Astrocyte (in vitro differentiated cells and primary cell): ENCODE measurements around the gene ATP10D. TPM values are rescaled to one million over a fixed set of nuclear protein-coding genes. Genes with fewer than 3 reads are reported as not detected.
"Not testable (repeated sequence)": the region's sequence is repeated elsewhere in the genome, so short reads cannot be mapped to it uniquely, and the experiment has no call there.

Source experiments
- DNase-seq: peaks from one replicate; pipeline ENCODE4 v3.0.0-alpha.2; 2010; ENCODE audit warnings: low read depth
- FAIRE-seq: peaks from 2 replicates; lab custom pipeline; 2011; peaks lifted over from hg19 to GRCh38; lab: Jason Lieb, UNC
- H2AFZ ChIP-seq: 2 replicates; pipeline ENCODE4 v1.6.0; 2012; ENCODE audit warnings: low read depth, low read length, inconsistent platforms
- H3K27ac ChIP-seq: 2 replicates; pipeline ENCODE4 v1.5.1; 2011; ENCODE audit warnings: low read depth, low read length, inconsistent platforms
- H3K27me3 ChIP-seq: 2 replicates; pipeline ENCODE4 v1.6.0; 2011; ENCODE audit warnings: low read length, inconsistent platforms; ENCODE audit not compliant: insufficient read depth
- H3K36me3 ChIP-seq: 2 replicates; pipeline ENCODE4 v1.5.1; 2011; ENCODE audit warnings: low read length, inconsistent platforms; ENCODE audit not compliant: insufficient read depth
- H3K4me1 ChIP-seq: 2 replicates; pipeline ENCODE4 v1.5.1; 2011; ENCODE audit warnings: low read length, inconsistent platforms; ENCODE audit not compliant: insufficient read depth
- H3K4me2 ChIP-seq: 2 replicates; pipeline ENCODE4 v1.6.0; 2012; ENCODE audit warnings: low read length, inconsistent platforms
- H3K4me3 ChIP-seq: 2 replicates; pipeline ENCODE4 v1.5.1; 2011; ENCODE audit warnings: low read depth, mild to moderate bottlenecking, low read length, inconsistent platforms; ENCODE audit not compliant: insufficient read depth
- H3K79me2 ChIP-seq: 2 replicates; pipeline ENCODE4 v1.6.0; 2012; ENCODE audit warnings: mild to moderate bottlenecking, low read length, inconsistent platforms; ENCODE audit not compliant: insufficient read depth
- H3K9ac ChIP-seq: 2 replicates; pipeline ENCODE4 v1.6.0; 2012; ENCODE audit warnings: mild to moderate bottlenecking, low read length, inconsistent platforms
- H3K9me3 ChIP-seq: 2 replicates; pipeline ENCODE4 v1.5.1; 2012; ENCODE audit warnings: low read depth, mild to moderate bottlenecking, low read length, inconsistent platforms; ENCODE audit not compliant: insufficient read depth
- H4K20me1 ChIP-seq: 2 replicates; pipeline ENCODE4 v1.6.0; 2012; ENCODE audit warnings: low read length, inconsistent platforms; ENCODE audit not compliant: insufficient read depth
- H3K27ac Mint-ChIP-seq: one replicate; pipeline ENCODE4 v1.8.0; 2021; ENCODE audit warnings: mild to moderate bottlenecking, mixed read lengths; ENCODE audit not compliant: unreplicated experiment
- H3K27me3 Mint-ChIP-seq: one replicate; pipeline ENCODE4 v1.8.0; 2021; ENCODE audit warnings: low read depth, mixed read lengths; ENCODE audit not compliant: unreplicated experiment
- H3K36me3 Mint-ChIP-seq: one replicate; pipeline ENCODE4 v1.8.0; 2021; ENCODE audit warnings: low read depth, mixed read lengths; ENCODE audit not compliant: unreplicated experiment
- H3K4me1 Mint-ChIP-seq: one replicate; pipeline ENCODE4 v1.8.0; 2021; ENCODE audit warnings: low read depth, mixed read lengths; ENCODE audit not compliant: unreplicated experiment
- H3K4me3 Mint-ChIP-seq: one replicate; pipeline ENCODE4 v1.8.0; 2021; ENCODE audit warnings: mild to moderate bottlenecking, moderate library complexity, mixed read lengths; ENCODE audit not compliant: unreplicated experiment
- H3K9me3 Mint-ChIP-seq: one replicate; pipeline ENCODE4 v1.8.0; 2021; ENCODE audit warnings: mild to moderate bottlenecking, mixed read lengths; ENCODE audit not compliant: unreplicated experiment
- CTCF ChIP-seq: IDR thresholded peaks from 2 replicates; pipeline ENCODE4 v1.5.1; 2011; ENCODE audit warnings: low read depth, mild to moderate bottlenecking, inconsistent platforms, low read length, moderate library complexity; ENCODE audit not compliant: insufficient read depth
- EZH2 ChIP-seq: IDR thresholded peaks from 2 replicates; pipeline ENCODE4 v1.6.1; 2012; ENCODE audit warnings: mild to moderate bottlenecking, low read length, inconsistent platforms; ENCODE audit not compliant: insufficient read depth
- total RNA-seq: library from RNA; stranded (reverse); gene quantifications from 2 replicates; pipeline ENCODE4 v1.2.1, GENCODE V29; 2021

ATP10D gene
- total RNA-seq, 1 donor from 2014 or later: 75.8 TPM

DNA sequence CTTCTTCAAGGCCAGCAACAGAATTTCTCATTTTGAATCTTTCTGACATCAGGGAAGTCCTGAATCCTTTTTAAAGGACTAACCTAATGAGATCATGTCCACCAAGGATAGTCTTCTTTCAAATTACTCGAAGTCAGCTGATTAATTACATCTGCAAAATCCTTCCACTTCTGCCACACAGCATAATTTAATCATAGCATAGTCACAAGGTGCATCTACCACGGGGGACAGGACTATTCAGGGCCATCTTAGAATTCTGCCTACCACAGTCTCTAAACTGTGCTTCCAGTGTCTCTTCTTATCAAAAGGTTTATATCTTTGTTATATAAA, 53.7 kb downstream of the ATP10D start:
- Histone ChIP-seq H3K36me3 (peaks cover 31% of the 10 kb centered on the region), H4K20me1 (no peaks in the 10 kb centered on the region), H3K4me2 (no peak overlapping the region), H3K9me3 (no peaks in the 10 kb centered on the region), H3K9ac (peak overlapping the region; percentile 15), H2AFZ (no peak overlapping the region), H3K27ac (peak overlapping the region; percentile 33), H3K4me1 (peaks cover 9% of the 10 kb centered on the region), H3K4me3 (no peak overlapping the region), H3K27me3 (no peaks in the 10 kb centered on the region), H3K79me2 (peaks cover 2% of the 10 kb centered on the region)
- Mint-ChIP-seq H3K27me3 (no peaks in the 10 kb centered on the region), H3K27ac (peak overlapping the region; percentile 90), H3K4me1 (peaks cover 25% of the 10 kb centered on the region), H3K4me3 (no peak overlapping the region), H3K36me3 (peaks cover 34% of the 10 kb centered on the region), H3K9me3 (no peaks in the 10 kb centered on the region)
- FAIRE-seq (peak; percentile 23), DNase-seq (no peak)
- TF ChIP-seq EZH2: no peak

DNA sequence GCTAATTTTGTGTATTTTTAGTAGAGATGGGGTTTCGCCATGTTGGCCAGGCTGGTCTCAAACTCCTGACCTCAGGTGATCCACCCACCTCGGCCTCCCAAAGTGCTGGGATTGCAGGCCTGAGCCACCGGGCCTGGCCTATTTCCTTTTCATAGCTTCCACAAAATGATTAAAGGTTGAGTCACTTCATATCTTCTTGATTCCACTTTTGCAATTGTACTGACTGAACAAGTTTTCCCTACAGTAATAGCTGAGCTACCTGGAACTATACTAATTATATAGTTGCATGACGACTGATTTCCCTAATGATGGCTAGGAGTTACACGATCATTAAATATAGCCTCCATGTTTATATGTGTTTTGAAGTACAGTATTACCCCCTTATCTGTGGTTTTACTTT, 57.6 kb downstream of the ATP10D start:
- H3K79me2 ChIP-seq, H3K9ac ChIP-seq, H3K4me3 Mint-ChIP-seq, H3K27me3 ChIP-seq, H4K20me1 ChIP-seq, H3K27ac Mint-ChIP-seq, H2AFZ ChIP-seq, H3K4me3 ChIP-seq, H3K9me3 ChIP-seq, H3K27ac ChIP-seq, H3K9me3 Mint-ChIP-seq, DNase-seq, FAIRE-seq, H3K27me3 Mint-ChIP-seq, H3K4me1 ChIP-seq: not testable (repeated sequence)
- peak overlapping the region; percentile 13 for H3K4me2 ChIP-seq
- peaks cover 20% of the 10 kb centered on the region for H3K36me3 ChIP-seq
- Mint-ChIP-seq H3K36me3 (peaks cover 29% of the 10 kb centered on the region), H3K4me1 (peaks cover 18% of the 10 kb centered on the region)

DNA sequence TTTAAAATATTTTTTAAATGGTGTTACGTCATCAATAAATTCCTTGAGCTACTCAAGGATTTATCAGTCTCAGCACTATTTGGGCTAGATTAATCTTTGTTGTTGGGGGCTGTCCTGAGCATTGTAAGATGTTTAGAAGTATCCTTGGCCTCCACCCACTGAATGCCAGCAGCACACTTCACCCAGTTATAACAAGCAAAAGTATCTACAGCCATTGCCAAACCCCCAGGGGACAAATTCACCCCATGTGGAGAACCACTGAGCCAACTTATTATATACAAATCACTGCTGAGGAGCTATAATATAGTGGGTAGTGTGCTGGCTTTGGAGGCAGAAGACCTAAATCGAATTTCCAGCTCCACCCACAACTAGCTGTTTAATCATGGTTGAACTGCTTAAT, 58.3 kb downstream of the ATP10D start:
- peaks cover 13% of the 10 kb centered on the region for H3K4me1 Mint-ChIP-seq
- no peaks in the 10 kb centered on the region for H3K27me3 ChIP-seq
- no peak overlapping the region for H3K27ac Mint-ChIP-seq
- peaks cover 22% of the 10 kb centered on the region for H3K36me3 ChIP-seq
- no peak overlapping the region for H3K4me3 Mint-ChIP-seq
- peaks cover 29% of the 10 kb centered on the region for H3K36me3 Mint-ChIP-seq
- DNase-seq (no peak), FAIRE-seq (no peak)
- no peaks in the 10 kb centered on the region for H3K9me3 ChIP-seq
- peaks cover 3% of the 10 kb centered on the region for H3K4me1 ChIP-seq
- no peak overlapping the region for H2AFZ ChIP-seq
- no peak overlapping the region for H3K4me2 ChIP-seq
- no peaks in the 10 kb centered on the region for H3K27me3 Mint-ChIP-seq
- no peak overlapping the region for H3K4me3 ChIP-seq
- H3K79me2 ChIP-seq: peaks cover 2% of the 10 kb centered on the region
- TF ChIP-seq EZH2: no peak
- no peak for TF ChIP-seq CTCF
- no peak overlapping the region for H3K9ac ChIP-seq
- H3K27ac ChIP-seq: no peak overlapping the region
- H4K20me1 ChIP-seq: no peaks in the 10 kb centered on the region
- H3K9me3 Mint-ChIP-seq: peaks cover 1% of the 10 kb centered on the region

GRCh38 chr4:47550357-47550756, 65.3 kb downstream of the ATP10D start:
- peaks cover 47% of the 10 kb centered on the region for H3K36me3 ChIP-seq
- DNase-seq: not testable (repeated sequence)

More at GRCh38 chr4:47550357-47550756, 65.3 kb downstream of the ATP10D start:
- not testable (repeated sequence) for H3K27ac Mint-ChIP-seq, H4K20me1 ChIP-seq, H3K79me2 ChIP-seq, H3K9ac ChIP-seq, H3K4me3 ChIP-seq, H3K27me3 ChIP-seq, FAIRE-seq, H3K4me2 ChIP-seq, H3K27ac ChIP-seq, H3K9me3 Mint-ChIP-seq, H3K4me3 Mint-ChIP-seq, H2AFZ ChIP-seq, H3K27me3 Mint-ChIP-seq, H3K9me3 ChIP-seq, H3K4me1 Mint-ChIP-seq
- peaks cover 40% of the 10 kb centered on the region for H3K36me3 Mint-ChIP-seq
- H3K4me1 ChIP-seq: peaks cover 15% of the 10 kb centered on the region
